ENCODE data around the gene UNC5A.

The UNC5A gene

DNA sequence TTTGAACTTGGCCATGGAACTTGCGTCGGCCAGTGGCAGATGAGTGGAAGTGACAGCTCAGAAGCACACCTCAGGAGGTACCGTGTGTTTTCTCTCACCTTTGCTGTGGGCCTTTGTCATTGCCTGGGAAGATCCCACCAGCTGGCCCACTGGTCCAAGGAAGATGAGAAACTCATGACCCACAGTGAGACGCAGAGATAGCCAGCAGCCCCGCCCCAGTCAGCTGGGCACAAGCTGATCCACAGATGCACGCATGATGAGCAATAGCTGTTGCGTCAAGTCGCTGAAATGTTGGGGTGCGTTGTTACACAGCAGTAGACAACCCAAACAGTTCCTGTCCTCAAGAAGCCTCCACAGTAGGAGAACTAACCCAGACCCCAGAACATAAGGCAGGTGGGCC, 30.8 kb upstream of the UNC5A start:
- H3K27ac ChIP-seq (replicated peaks), result no peak overlapping the region
- no peak overlapping the region for H3K4me3 ChIP-seq (replicated peaks; ENCODE audit: insufficient read depth, low read length)
- TF ChIP-seq SPI1 (IDR thresholded peaks at IDR 0.05; ENCODE audit: borderline replicate concordance, low read depth) (no peak), GABPA (IDR thresholded peaks at IDR 0.05; ENCODE audit: low read depth) (no peak), POLR2AphosphoS5 (IDR thresholded peaks at IDR 0.05; ENCODE audit: low read depth) (no peak), REST (IDR thresholded peaks at IDR 0.05; ENCODE audit: insufficient replicate concordance, low read depth) (no peak)
- TF ChIP-seq, protein P1, sequence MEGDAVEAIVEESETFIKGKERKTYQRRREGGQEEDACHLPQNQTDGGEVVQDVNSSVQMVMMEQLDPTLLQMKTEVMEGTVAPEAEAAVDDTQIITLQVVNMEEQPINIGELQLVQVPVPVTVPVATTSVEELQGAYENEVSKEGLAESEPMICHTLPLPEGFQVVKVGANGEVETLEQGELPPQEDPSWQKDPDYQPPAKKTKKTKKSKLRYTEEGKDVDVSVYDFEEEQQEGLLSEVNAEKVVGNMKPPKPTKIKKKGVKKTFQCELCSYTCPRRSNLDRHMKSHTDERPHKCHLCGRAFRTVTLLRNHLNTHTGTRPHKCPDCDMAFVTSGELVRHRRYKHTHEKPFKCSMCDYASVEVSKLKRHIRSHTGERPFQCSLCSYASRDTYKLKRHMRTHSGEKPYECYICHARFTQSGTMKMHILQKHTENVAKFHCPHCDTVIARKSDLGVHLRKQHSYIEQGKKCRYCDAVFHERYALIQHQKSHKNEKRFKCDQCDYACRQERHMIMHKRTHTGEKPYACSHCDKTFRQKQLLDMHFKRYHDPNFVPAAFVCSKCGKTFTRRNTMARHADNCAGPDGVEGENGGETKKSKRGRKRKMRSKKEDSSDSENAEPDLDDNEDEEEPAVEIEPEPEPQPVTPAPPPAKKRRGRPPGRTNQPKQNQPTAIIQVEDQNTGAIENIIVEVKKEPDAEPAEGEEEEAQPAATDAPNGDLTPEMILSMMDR (IDR thresholded peaks at IDR 0.05; ENCODE audit: insufficient read depth, low read length), result no peak
- no peak for DNase-seq (ENCODE audit: low read depth in 1 of 2, low spot score in 1 of 2)
- peaks cover 3% of the 10 kb centered on the region for H3K27me3 ChIP-seq (ENCODE audit: insufficient read depth, poor library complexity, severe bottlenecking)

- peaks cover 3% of the 10 kb centered on the region for H3K27me3 ChIP-seq (ENCODE audit: insufficient read depth, poor library complexity, severe bottlenecking)
- no peak for DNase-seq (ENCODE audit: low read depth in 1 of 2, low spot score in 1 of 2)
- no peak overlapping the region for H3K27ac ChIP-seq (replicated peaks)
- no peak overlapping the region for H3K4me3 ChIP-seq (replicated peaks; ENCODE audit: insufficient read depth, low read length)
- TF ChIP-seq, protein P1 (IDR thresholded peaks at IDR 0.05; ENCODE audit: insufficient read depth, low read length), result no peak
- TF ChIP-seq GABPA (IDR thresholded peaks at IDR 0.05; ENCODE audit: low read depth) (no peak), REST (IDR thresholded peaks at IDR 0.05; ENCODE audit: insufficient replicate concordance, low read depth) (no peak), POLR2AphosphoS5 (IDR thresholded peaks at IDR 0.05; ENCODE audit: low read depth) (no peak), SPI1 (IDR thresholded peaks at IDR 0.05; ENCODE audit: borderline replicate concordance, low read depth) (no peak)
These were observed 29.9 kb upstream of the UNC5A start for GRCh38 chr5:176780176-176781053.

- no peak overlapping the region for H3K27ac ChIP-seq (replicated peaks)
- H3K4me3 ChIP-seq (replicated peaks; ENCODE audit: insufficient read depth, low read length), result no peak overlapping the region
- DNase-seq (ENCODE audit: low read depth in 1 of 2, low spot score in 1 of 2), result no peak
- peaks cover 5% of the 10 kb centered on the region for H3K27me3 ChIP-seq (ENCODE audit: insufficient read depth, poor library complexity, severe bottlenecking)
- TF ChIP-seq GABPA (IDR thresholded peaks at IDR 0.05; ENCODE audit: low read depth), result no peak
- TF ChIP-seq, protein P1 (IDR thresholded peaks at IDR 0.05; ENCODE audit: insufficient read depth, low read length), result no peak
- TF ChIP-seq REST (IDR thresholded peaks at IDR 0.05; ENCODE audit: insufficient replicate concordance, low read depth), result no peak
- TF ChIP-seq POLR2AphosphoS5 (IDR thresholded peaks at IDR 0.05; ENCODE audit: low read depth), result no peak
- TF ChIP-seq SPI1 (IDR thresholded peaks at IDR 0.05; ENCODE audit: borderline replicate concordance, low read depth), result no peak
These were observed 29.3 kb upstream of the UNC5A start for GRCh38 chr5:176781054-176781375.
